Lower leg skin (tissue), 3 donors: ENCODE results near the gene CTNNA2.

Experiments used
- CTCF ChIP-seq, 3 donors: fragments of 450-650 bp; IDR thresholded peaks; one replicate each; pipeline ENCODE4 v1.5.1; 2016; ENCODE audit warnings: antibody characterized with exemption in 3 of 3, mild to moderate bottlenecking in 3 of 3, moderate library complexity in 2 of 3
- POLR2A ChIP-seq, 2 donors: fragments of 450-650 bp; IDR thresholded peaks; one replicate each; pipeline ENCODE4 v1.6.1; 2016 to 2017; ENCODE audit warnings: antibody characterized with exemption in 2 of 2, mild to moderate bottlenecking in 1 of 2, moderate library complexity in 1 of 2

- TF ChIP-seq CTCF (IDR thresholded peaks at IDR 0.05) (no peak), POLR2A (IDR thresholded peaks at IDR 0.05) (no peak)
Observed at GRCh38 chr2:80546766-80547165, 1033.9 kb downstream of the CTNNA2 start.
